Measurements from ENCODE around the gene HSFX3.
"Not testable (repeated sequence)": the region's sequence is repeated elsewhere in the genome, so short reads cannot be mapped to it uniquely, and the experiment has no call there.

DNA sequence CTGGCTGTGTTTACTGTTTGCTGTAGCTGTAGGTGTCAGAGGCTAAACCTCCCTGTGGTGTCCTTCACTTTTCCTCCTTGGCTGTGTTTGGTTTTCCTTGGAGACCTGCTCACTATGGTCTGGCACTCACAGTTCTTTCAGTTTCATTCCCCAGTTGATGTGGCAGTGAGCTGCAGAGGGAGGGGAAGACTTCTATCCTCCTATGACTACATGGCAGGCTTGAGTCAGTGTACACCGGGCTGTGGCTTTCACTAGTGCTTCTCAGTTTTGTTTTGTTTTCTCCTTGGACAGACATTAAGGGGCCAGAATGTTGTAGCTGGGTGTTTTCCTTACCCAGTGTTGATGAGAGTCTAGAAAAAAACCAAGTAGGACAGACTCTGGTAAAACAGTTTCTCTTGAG is 23.7 kb upstream of the HSFX3 start:
- TF ChIP-seq, protein P1, sequence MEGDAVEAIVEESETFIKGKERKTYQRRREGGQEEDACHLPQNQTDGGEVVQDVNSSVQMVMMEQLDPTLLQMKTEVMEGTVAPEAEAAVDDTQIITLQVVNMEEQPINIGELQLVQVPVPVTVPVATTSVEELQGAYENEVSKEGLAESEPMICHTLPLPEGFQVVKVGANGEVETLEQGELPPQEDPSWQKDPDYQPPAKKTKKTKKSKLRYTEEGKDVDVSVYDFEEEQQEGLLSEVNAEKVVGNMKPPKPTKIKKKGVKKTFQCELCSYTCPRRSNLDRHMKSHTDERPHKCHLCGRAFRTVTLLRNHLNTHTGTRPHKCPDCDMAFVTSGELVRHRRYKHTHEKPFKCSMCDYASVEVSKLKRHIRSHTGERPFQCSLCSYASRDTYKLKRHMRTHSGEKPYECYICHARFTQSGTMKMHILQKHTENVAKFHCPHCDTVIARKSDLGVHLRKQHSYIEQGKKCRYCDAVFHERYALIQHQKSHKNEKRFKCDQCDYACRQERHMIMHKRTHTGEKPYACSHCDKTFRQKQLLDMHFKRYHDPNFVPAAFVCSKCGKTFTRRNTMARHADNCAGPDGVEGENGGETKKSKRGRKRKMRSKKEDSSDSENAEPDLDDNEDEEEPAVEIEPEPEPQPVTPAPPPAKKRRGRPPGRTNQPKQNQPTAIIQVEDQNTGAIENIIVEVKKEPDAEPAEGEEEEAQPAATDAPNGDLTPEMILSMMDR (IDR thresholded peaks at IDR 0.05; ENCODE audit: insufficient read depth, low read depth, low read length): not testable (repeated sequence)
- not testable (repeated sequence) for TF ChIP-seq EZH2 (IDR thresholded peaks at IDR 0.05; ENCODE audit: insufficient read depth, low read length)

Measured in astrocyte (in vitro differentiated cells and primary cell).